B cell (primary cell): ENCODE measurements around the gene TEX261. TPM values are rescaled to one million over a fixed set of nuclear protein-coding genes. Genes with fewer than 3 reads are reported as not detected.

Experiments
- ATAC-seq: fragments of 200-7000 bp; cut with Tn5 transposase; one replicate; pipeline ENCODE4 v1.10.0; 2021; ENCODE audit warnings: low read depth, mild to moderate bottlenecking, moderate number of reproducible peaks, moderate library complexity
- CTCF ChIA-PET: fragments of 350-600 bp; sonication (Branson Sonifier 250); formaldehyde crosslinking; loops from one replicate; lab custom pipeline; 2021; ENCODE audit warnings: antibody characterized with exemption, inconsistent platforms; lab: Charles Lee
- POLR2A ChIA-PET: fragments of 350-600 bp; sonication (Branson Sonifier 250); formaldehyde crosslinking; loops from one replicate; lab custom pipeline; 2021; ENCODE audit warnings: antibody characterized with exemption; lab: Charles Lee
- DNase-seq: peaks from one replicate; pipeline ENCODE4 v3.0.0; 2013
- H2AFZ ChIP-seq: 2 replicates; pipeline ENCODE4 v1.6.1; 2012; ENCODE audit warnings: mild to moderate bottlenecking, low read depth, low read length; ENCODE audit not compliant: insufficient read depth, poor library complexity, severe bottlenecking
- H3K27ac ChIP-seq, 2 donors: 1 replicate in 1 of 2; 2 replicates in 1 of 2; pipeline ENCODE4 v1.5.1; 2012 to 2013; ENCODE audit warnings: low read length in 2 of 2, mild to moderate bottlenecking in 2 of 2, moderate library complexity in 1 of 2
- H3K27me3 ChIP-seq, 4 experiments: fragments of 200-600 bp in 1 of 4; sonication (generic) in 1 of 4; replicated peaks in 1 of 4; 1 replicate in 2 of 4; 2 replicates in 2 of 4; pipeline versions ENCODE4 v1.6.1 to v1.7.0; 2013 to 2016; ENCODE audit warnings: low read length in 3 of 4, mild to moderate bottlenecking in 2 of 4, mixed read lengths in 1 of 4, moderate library complexity in 1 of 4; ENCODE audit not compliant: insufficient read depth in 4 of 4, control insufficient read depth in 3 of 4; ENCODE audit errors: control extremely low read depth in 1 of 4
- H3K36me3 ChIP-seq, 2 experiments: replicated peaks in 1 of 2; 1 replicate in 1 of 2; 2 replicates in 1 of 2; pipeline versions ENCODE4 v1.6.1 to v1.7.1; 2013; ENCODE audit warnings: low read length in 1 of 2; ENCODE audit not compliant: insufficient read depth in 2 of 2, control insufficient read depth in 1 of 2; ENCODE audit errors: control extremely low read depth in 1 of 2, extremely low read depth in 1 of 2
- H3K4me1 ChIP-seq, 2 donors: fragments of 200-600 bp in 1 of 2; sonication (generic) in 1 of 2; 1 replicate in 1 of 2; 2 replicates in 1 of 2; pipeline versions ENCODE4 v1.5.1 to v1.6.1; 2013 to 2017; ENCODE audit warnings: low read length in 2 of 2; ENCODE audit not compliant: control insufficient read depth in 2 of 2, insufficient read depth in 2 of 2
- H3K4me2 ChIP-seq: replicated peaks from 2 replicates; pipeline ENCODE3; 2012; ENCODE audit warnings: mild to moderate bottlenecking, low read depth, low read length; ENCODE audit not compliant: poor library complexity, severe bottlenecking
- H3K4me3 ChIP-seq, 5 experiments: fragments of 200-600 bp in 1 of 5; sonication (generic) in 1 of 5; 1 replicate in 3 of 5; 2 replicates in 2 of 5; pipeline versions ENCODE4 v1.5.1 to v1.7.0; 2011 to 2016; ENCODE audit warnings: low read length in 4 of 5, mild to moderate bottlenecking in 4 of 5, low read depth in 2 of 5, control low read depth in 1 of 5, moderate library complexity in 1 of 5; ENCODE audit not compliant: insufficient read depth in 1 of 5; ENCODE audit errors: control extremely low read depth in 1 of 5, extremely low read depth in 1 of 5
- H3K79me2 ChIP-seq: fragments of 200-600 bp; sonication (generic); one replicate; pipeline ENCODE4 v1.6.0; 2016; ENCODE audit warnings: low read length; ENCODE audit not compliant: control insufficient read depth, insufficient read depth
- H3K9ac ChIP-seq: fragments of 200-600 bp; sonication (generic); 2 replicates; pipeline ENCODE4 v1.6.1; 2017; ENCODE audit warnings: mild to moderate bottlenecking, low read length, moderate library complexity
- H3K9me3 ChIP-seq, 3 donors: one replicate each; pipeline versions ENCODE4 v1.6.1 to v1.7.1; 2013; ENCODE audit warnings: low read length in 2 of 3; ENCODE audit not compliant: control insufficient read depth in 2 of 3, insufficient read depth in 1 of 3; ENCODE audit errors: control extremely low read depth in 1 of 3
- H4K20me1 ChIP-seq: 2 replicates; pipeline ENCODE4 v1.6.0; 2012; ENCODE audit warnings: mild to moderate bottlenecking, low read length; ENCODE audit not compliant: insufficient read depth, control insufficient read depth, poor library complexity, severe bottlenecking
- H3K27ac Mint-ChIP-seq: one replicate; pipeline ENCODE4 v1.8.0; 2021; ENCODE audit warnings: mixed read lengths
- H3K27me3 Mint-ChIP-seq: one replicate; pipeline ENCODE4 v1.8.0; 2021; ENCODE audit warnings: mixed read lengths
- H3K4me1 Mint-ChIP-seq: one replicate; pipeline ENCODE4 v1.8.0; 2021; ENCODE audit warnings: mixed read lengths
- H3K4me3 Mint-ChIP-seq: one replicate; pipeline ENCODE4 v1.8.0; 2021; ENCODE audit warnings: mixed read lengths
- H3K9me3 Mint-ChIP-seq: one replicate; pipeline ENCODE4 v1.8.0; 2022; ENCODE audit warnings: mixed read lengths; ENCODE audit not compliant: insufficient read depth
- EZH2 ChIP-seq: IDR thresholded peaks from 2 replicates; pipeline ENCODE4 v1.6.1; 2012; ENCODE audit warnings: borderline replicate concordance, low read depth, mild to moderate bottlenecking, moderate library complexity, low read length; ENCODE audit not compliant: insufficient read depth, poor library complexity, severe bottlenecking
- WGBS: methylation state at CpG from one replicate; pipeline ENCODE4 v1.1.5; 2013; ENCODE audit warnings: missing lambda C conversion rate; ENCODE audit not compliant: insufficient coverage; 5-methylcytosine and 5-hydroxymethylcytosine counted together
- intact Hi-C: fragments of 100-400 bp; cut with micrococcal nuclease; formaldehyde crosslinking; loops from one replicate; pipeline ENCODE4 v1.10.0; 2022
- polyA plus RNA-seq: library from polyadenylated mRNA; depleted of rRNA; stranded (reverse); fragments of >200 nt; gene quantifications from 2 replicates; pipeline ENCODE4 v1.2.3, GENCODE V29; 2012
- total RNA-seq, 2 donors: library from RNA; stranded (reverse); fragments of 120-200 nt in 1 of 2; gene quantifications; 1 replicate in 1 of 2; 2 replicates in 1 of 2; pipeline versions ENCODE4 v1.2.3 to v1.2.4, GENCODE V29; 2013 to 2022
- TF ChIP-seq, protein P1 (sequence below): fragments of 200-600 bp; IDR thresholded peaks from one replicate; pipeline ENCODE4 v1.8.0; 2022; ENCODE audit warnings: antibody characterized with exemption, mild to moderate bottlenecking

The TEX261 gene
- total and polyA plus RNA-seq, 2 donors (not counting 1 experiment from before 2014, with no cell fraction given), result 29.0 to 56.4 TPM

DNA sequence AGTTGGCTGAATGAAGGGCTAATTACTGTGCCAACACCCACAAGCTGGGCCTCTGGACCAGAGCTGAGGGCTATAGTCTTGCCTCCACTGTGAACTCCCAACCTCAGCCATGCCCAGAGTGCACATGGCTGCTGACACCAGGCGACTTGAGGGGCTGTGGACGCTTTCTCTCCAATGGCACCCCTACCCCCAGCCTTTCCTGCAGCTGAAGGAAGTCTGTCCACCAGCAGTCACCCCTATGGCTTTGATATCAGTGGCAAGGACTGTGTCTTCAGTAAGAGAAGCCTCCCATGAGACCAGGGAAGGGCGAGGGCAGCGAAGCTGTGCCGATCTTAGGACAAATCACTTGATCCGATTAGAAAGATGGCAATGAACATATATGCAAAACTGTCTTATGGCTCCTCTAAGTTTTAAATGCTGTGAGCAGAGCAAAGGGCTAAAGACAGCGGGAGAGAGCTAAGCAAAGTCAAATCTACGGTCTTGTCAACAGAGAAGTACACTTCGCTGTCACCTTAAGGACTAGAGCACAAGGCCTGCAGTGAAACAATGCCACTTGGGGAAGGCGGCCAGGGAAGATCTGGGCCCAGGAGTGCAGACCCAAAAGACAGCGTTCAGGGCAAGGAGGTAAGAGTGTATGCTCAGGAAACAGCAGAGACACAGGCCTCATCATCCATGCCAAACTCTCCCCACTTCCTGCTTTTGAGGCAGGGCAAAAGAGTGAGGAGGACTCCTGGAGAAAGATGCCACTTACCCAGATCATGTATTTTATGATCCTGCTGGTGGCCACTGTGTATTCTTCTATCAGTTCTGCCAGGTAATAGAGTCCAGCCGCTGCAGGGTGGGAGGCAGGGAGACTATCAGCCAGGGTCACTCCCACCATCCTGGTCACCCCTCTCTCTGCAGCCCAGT is 1.5 kb downstream of the TEX261 start:
- POLR2A ChIA-PET, result no interaction called here
- no peak for DNase-seq
- no peak for ATAC-seq

More for the DNA sequence above, 1.5 kb downstream of the TEX261 start:
- Histone ChIP-seq H3K9ac (peak overlapping the region; percentile 77), H3K4me3 (peak overlapping the region in 3 of 5 experiments; percentile 84 to 91 (median 89)), H3K4me1 (peaks cover 21 to 23% of the 10 kb centered on the region in 2 donors), H4K20me1 (peaks cover 16% of the 10 kb centered on the region), H3K27ac (peak overlapping the region in 1 of 2 donors; percentile 77), H2AFZ (no peak overlapping the region), H3K36me3 (peaks cover 1 to 37% of the 10 kb centered on the region in 2 experiments), H3K4me2 (peak overlapping the region; percentile 88), H3K9me3 (no peaks in the 10 kb centered on the region), H3K79me2 (peaks cover 30% of the 10 kb centered on the region), H3K27me3 (no peaks in the 10 kb centered on the region)
- no peaks in the 10 kb centered on the region for H3K27me3 Mint-ChIP-seq
- CTCF ChIA-PET, result interaction anchor here (1.5 to 3.9 kb wide), 4 partner anchors 8 to 29 kb away, joined by 5 to 15 read pairs (median 8); partner anchors contain the start of gene ANKRD53
- H3K9me3 Mint-ChIP-seq, result no peaks in the 10 kb centered on the region
- no peak for TF ChIP-seq EZH2
- TF ChIP-seq, protein P1, sequence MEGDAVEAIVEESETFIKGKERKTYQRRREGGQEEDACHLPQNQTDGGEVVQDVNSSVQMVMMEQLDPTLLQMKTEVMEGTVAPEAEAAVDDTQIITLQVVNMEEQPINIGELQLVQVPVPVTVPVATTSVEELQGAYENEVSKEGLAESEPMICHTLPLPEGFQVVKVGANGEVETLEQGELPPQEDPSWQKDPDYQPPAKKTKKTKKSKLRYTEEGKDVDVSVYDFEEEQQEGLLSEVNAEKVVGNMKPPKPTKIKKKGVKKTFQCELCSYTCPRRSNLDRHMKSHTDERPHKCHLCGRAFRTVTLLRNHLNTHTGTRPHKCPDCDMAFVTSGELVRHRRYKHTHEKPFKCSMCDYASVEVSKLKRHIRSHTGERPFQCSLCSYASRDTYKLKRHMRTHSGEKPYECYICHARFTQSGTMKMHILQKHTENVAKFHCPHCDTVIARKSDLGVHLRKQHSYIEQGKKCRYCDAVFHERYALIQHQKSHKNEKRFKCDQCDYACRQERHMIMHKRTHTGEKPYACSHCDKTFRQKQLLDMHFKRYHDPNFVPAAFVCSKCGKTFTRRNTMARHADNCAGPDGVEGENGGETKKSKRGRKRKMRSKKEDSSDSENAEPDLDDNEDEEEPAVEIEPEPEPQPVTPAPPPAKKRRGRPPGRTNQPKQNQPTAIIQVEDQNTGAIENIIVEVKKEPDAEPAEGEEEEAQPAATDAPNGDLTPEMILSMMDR, result no peak
- peak overlapping the region; percentile 94 for H3K4me3 Mint-ChIP-seq
- intact Hi-C loops, result no loop called here
- H3K27ac Mint-ChIP-seq, result peak overlapping the region; percentile 83
- 92% methylated on average over 7 of the region's 12 CpGs for WGBS
- peaks cover 34% of the 10 kb centered on the region for H3K4me1 Mint-ChIP-seq
